DMS 273 (cell line): ENCODE data around the gene SCGN.
"Not testable (repeated sequence)": the region's sequence is repeated elsewhere in the genome, so short reads cannot be mapped to it uniquely, and the experiment has no call there.

ENCODE experiments used
- DNase-seq: peaks from one replicate; lab custom pipeline; 2025; ENCODE audit not compliant: unreplicated experiment; lab: John Stamatoyannopoulos, UW

The SCGN gene

DNA sequence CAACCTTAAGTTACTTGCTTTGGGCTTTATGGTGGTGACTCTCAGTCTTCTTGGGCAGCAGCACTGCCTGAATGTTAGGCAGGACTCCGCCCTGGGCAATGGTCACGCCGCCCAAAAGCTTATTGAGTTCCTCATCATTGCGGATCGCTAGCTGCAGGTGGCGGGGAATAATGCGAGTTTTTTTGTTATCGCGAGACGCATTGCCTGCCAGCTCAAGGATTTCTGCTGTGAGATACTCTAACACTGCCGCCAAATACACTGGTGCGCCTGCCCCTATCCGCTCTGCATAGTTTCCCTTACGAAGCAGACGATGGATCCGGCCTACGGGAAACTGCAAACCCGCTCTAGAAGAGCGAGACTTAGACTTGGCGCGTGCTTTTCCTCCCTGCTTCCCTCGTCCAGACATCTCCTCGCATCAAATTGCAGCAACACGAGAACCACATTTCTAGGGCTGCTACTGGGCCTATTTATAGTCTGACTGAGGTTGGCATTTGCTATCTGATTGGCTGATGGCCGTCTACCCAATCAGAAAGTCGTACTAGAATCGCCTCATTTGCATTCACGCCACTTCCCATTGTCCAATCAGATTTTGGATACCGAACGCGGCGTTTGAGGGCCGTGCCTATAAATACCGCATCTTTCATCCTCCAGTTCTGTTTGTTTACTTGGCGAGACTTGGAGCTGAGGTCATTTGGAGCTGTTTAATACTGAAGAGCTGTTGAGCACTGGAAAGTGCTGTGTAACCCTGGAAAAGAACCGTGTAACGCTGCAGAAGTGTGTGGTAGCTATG is 74.3 kb downstream of the SCGN start:
- DNase-seq = no peak

- DNase-seq = no peak
These were observed 75.0 kb downstream of the SCGN start for GRCh38 chr6:25727028-25727427.

GRCh38 chr6:25730907-25731306 is 78.9 kb downstream of the SCGN start:
- no peak for DNase-seq

- no peak for DNase-seq
These were observed 79.7 kb downstream of the SCGN start for GRCh38 chr6:25731721-25732120.

- DNase-seq = no peak
These were observed 80.6 kb downstream of the SCGN start for GRCh38 chr6:25732468-25733198.

DNA sequence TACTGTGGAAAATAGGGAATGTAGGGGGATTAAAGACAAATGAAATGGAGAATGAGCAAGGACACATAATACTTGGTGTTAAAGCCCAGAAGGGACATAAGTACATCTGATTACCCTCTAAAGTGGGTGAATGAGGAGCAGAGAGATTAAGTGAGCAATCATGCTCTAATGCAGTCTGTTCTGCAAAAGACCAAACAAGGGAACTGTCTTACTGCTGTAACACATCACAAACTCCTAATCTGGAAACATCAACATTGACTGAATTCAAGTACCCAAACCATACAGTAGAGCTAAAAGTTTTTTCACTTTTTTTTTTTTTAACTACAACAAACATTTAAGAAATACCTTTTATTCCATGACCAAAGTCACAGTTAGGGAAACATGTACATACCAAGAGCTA is 83.2 kb downstream of the SCGN start:
- DNase-seq = no peak

GRCh38 chr6:25743868-25744267 is 91.9 kb downstream of the SCGN start:
- DNase-seq = no peak

GRCh38 chr6:25745836-25746235 is 93.8 kb downstream of the SCGN start:
- no peak for DNase-seq

DNA sequence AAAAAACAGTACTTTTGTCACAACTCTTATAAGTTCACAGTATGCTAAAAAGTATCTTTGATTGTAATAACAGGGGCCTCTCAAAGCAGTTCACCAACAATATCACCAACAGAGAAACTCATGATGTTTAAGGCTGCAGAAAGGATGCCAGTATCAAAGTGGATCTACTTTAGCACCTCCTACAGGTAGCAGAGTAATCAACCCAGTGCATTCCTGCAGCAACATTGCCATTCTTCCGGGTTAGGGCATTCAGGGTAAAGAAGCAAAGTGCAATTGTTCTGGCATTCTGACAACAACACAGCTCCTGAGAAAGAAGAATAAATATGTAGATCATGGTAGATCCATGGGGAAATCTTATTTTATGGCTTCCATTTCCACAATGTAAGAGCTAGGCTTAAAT is 95.0 kb downstream of the SCGN start:
- no peak for DNase-seq

DNA sequence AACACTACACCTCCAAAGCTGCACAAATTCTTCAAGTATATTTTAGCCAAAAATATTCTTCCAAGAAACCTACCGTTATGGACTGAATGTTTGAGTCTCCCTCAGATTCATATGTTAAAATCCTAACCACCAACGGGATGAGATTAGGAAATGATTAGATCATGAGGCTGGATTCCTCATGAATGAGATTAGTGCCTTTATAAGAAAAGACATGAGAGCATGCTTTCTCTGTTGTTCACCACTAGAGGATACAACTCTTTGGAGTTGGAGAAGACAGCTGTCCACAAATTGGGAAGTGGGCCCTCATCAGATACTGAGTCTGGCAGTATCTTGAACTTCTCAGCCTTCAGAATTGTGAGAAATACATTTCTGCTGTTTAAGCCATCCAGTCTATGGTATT is 95.5 kb downstream of the SCGN start:
- DNase-seq = no peak

GRCh38 chr6:25748049-25748448 is 96.0 kb downstream of the SCGN start:
- no peak for DNase-seq

- DNase-seq = not testable (repeated sequence)
These were observed 96.8 kb downstream of the SCGN start for GRCh38 chr6:25748601-25749517.

- DNase-seq = no peak
These were observed 97.8 kb downstream of the SCGN start for GRCh38 chr6:25749837-25750236.

DNA sequence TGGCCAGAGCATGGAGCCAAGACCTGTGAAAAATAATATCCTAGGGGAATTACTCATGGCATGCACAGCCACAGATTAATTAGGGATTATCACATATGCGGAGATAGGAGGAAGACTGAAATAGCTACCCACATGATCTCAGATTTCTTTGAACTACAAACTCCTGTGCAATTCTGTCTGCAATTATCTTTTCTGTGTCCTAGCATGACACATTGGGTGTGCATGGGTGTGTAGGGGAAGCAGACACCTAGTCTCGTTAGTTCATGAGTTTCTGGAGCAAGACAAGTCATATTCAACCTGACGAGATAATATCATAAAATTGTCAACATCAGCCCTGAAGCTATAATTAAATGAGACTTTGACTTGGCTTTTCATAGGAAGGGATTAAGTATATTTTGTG is 98.9 kb downstream of the SCGN start:
- no peak for DNase-seq
